Left colon (tissue), 2 donors: ENCODE results near the gene RASEF. TPM values are rescaled to one million over a fixed set of nuclear protein-coding genes. Genes with fewer than 3 reads are reported as not detected.

Experiments
- ATAC-seq: fragments of 200-7000 bp; cut with Tn5 transposase; one replicate; pipeline ENCODE4 v1.9.1; 2020; ENCODE audit warnings: mild to moderate bottlenecking, moderate library complexity
- DNase-seq, 2 donors: peaks; one replicate each; pipeline ENCODE4 v3.0.0-alpha.2; 2020
- intact Hi-C, 2 donors: fragments of 100-400 bp; cut with DNase I in 1 of 2; cut with micrococcal nuclease in 1 of 2; formaldehyde crosslinking; loops; one replicate each; pipeline versions ENCODE4 v1.11.2 to v1.14.0; 2022; cut with DNase I, micrococcal nuclease
- total RNA-seq, 2 donors: library from RNA; stranded (reverse); fragmentation: NEBNext Ultra II Directional; extraction: Animal tissue kit (Norgen Biotek cat#: 25700); gene quantifications; one replicate each; pipeline ENCODE4 v1.2.1, GENCODE V29; 2021
- donor health status: DM: no; HTN: no; CAD: no.
- donor health status: DM: yes; HTN: yes; CAD: no.

The RASEF gene
- total RNA-seq, 2 donors from 2014 or later = 51.1 to 54.6 TPM

GRCh38 chr9:83061036-83061435 lies 1.9 kb downstream of the RASEF start:
- peak in 1 of 2 donors; percentile 39 for DNase-seq
- peak; percentile 47 for ATAC-seq
- intact Hi-C loops = no loop called here

- DNase-seq (no peak), ATAC-seq (no peak)
- intact Hi-C loops = no loop called here
Measured at GRCh38 chr9:83060556-83060955, 2.4 kb downstream of the RASEF start.

- DNase-seq (peak; percentile 28 to 31), ATAC-seq (no peak)
- intact Hi-C loops = no loop called here
Measured at GRCh38 chr9:83059417-83059816, 3.5 kb downstream of the RASEF start.

GRCh38 chr9:83056911-83057310 lies 6.0 kb downstream of the RASEF start:
- intact Hi-C loops = no loop called here
- ATAC-seq = peak; percentile 65
- DNase-seq = peak; percentile 16 to 62

- ATAC-seq (peak; percentile 78), DNase-seq (no peak)
- intact Hi-C loops = no loop called here
Measured at GRCh38 chr9:83056174-83056573, 6.8 kb downstream of the RASEF start.

- peak; percentile 81 for ATAC-seq
- DNase-seq = peak; percentile 39 to 44
- intact Hi-C loops = no loop called here
Measured at GRCh38 chr9:83047839-83048775, 14.8 kb downstream of the RASEF start.

GRCh38 chr9:83043597-83043996 lies 19.3 kb downstream of the RASEF start:
- intact Hi-C loops = no loop called here
- ATAC-seq (no peak), DNase-seq (no peak)

GRCh38 chr9:83041771-83042170 lies 21.2 kb downstream of the RASEF start:
- intact Hi-C loops = no loop called here
- ATAC-seq = peak; percentile 45

GRCh38 chr9:83039303-83039702 lies 23.6 kb downstream of the RASEF start:
- ATAC-seq (no peak), DNase-seq (no peak)
- intact Hi-C loops = no loop called here

More at GRCh38 chr9:83041771-83042170, 21.2 kb downstream of the RASEF start:
- no peak for DNase-seq

GRCh38 chr9:83036043-83036442 lies 26.9 kb downstream of the RASEF start:
- no peak for ATAC-seq

GRCh38 chr9:83035143-83035542 lies 27.8 kb downstream of the RASEF start:
- ATAC-seq = peak; percentile 4
- no peak for DNase-seq
- intact Hi-C loops = no loop called here

More at GRCh38 chr9:83036043-83036442, 26.9 kb downstream of the RASEF start:
- DNase-seq = no peak
- intact Hi-C loops = no loop called here

GRCh38 chr9:83034587-83034986 lies 28.4 kb downstream of the RASEF start:
- no peak for DNase-seq
- peak; percentile 59 for ATAC-seq
- intact Hi-C loops = no loop called here

GRCh38 chr9:83034026-83034425 lies 28.9 kb downstream of the RASEF start:
- ATAC-seq (no peak), DNase-seq (no peak)
- intact Hi-C loops = no loop called here

- intact Hi-C loops = no loop called here
- ATAC-seq (no peak), DNase-seq (no peak)
Measured at GRCh38 chr9:83032065-83032625, 30.8 kb downstream of the RASEF start.

GRCh38 chr9:83030391-83031107 lies 32.4 kb downstream of the RASEF start:
- ATAC-seq (no peak), DNase-seq (no peak)
- intact Hi-C loops = no loop called here

GRCh38 chr9:83029531-83030137 lies 33.3 kb downstream of the RASEF start:
- peak; percentile 64 for ATAC-seq
- peak in 1 of 2 donors; percentile 14 for DNase-seq
- intact Hi-C loops = no loop called here

GRCh38 chr9:83027153-83027891 lies 35.6 kb downstream of the RASEF start:
- intact Hi-C loops = no loop called here
- ATAC-seq = no peak
- no peak for DNase-seq

GRCh38 chr9:83024506-83025125 lies 38.3 kb downstream of the RASEF start:
- DNase-seq (no peak), ATAC-seq (no peak)
- intact Hi-C loops = no loop called here
